HL-60/S4 treated with retinoic acid at 250 ng/mL for 4 days and 3 days (cell line): ENCODE results near the gene PLBD2.

Experiments used
- in situ Hi-C: fragments of 300-500 bp; cut with MboI; formaldehyde crosslinking; loops from 2 replicates; pipeline ENCODE4 v1.7.0; 2022; ENCODE audit warnings: low sequenced_read_pairs

Gene PLBD2

GRCh38 chr12:113368331-113368730 lies 9.9 kb downstream of the PLBD2 start:
- in situ Hi-C loops = no loop called here

GRCh38 chr12:113369391-113369985 lies 11.1 kb downstream of the PLBD2 start:
- in situ Hi-C loops = no loop called here

- in situ Hi-C loops = no loop called here
Measured at GRCh38 chr12:113370923-113371682, 12.7 kb downstream of the PLBD2 start.

GRCh38 chr12:113371808-113372207 lies 13.4 kb downstream of the PLBD2 start:
- in situ Hi-C loops = no loop called here

- in situ Hi-C loops = no loop called here
Measured at GRCh38 chr12:113372371-113372770, 14.0 kb downstream of the PLBD2 start.

- in situ Hi-C loops = no loop called here
Measured at GRCh38 chr12:113373440-113373839, 15.1 kb downstream of the PLBD2 start.

- in situ Hi-C loops = no loop called here
Measured at GRCh38 chr12:113373969-113374368, 15.6 kb downstream of the PLBD2 start.

GRCh38 chr12:113374823-113375428 lies 16.5 kb downstream of the PLBD2 start:
- in situ Hi-C loops = no loop called here

- in situ Hi-C loops = no loop called here
Measured at GRCh38 chr12:113378291-113378690, 19.9 kb downstream of the PLBD2 start.

GRCh38 chr12:113381220-113381619 lies 22.8 kb downstream of the PLBD2 start:
- in situ Hi-C loops = no loop called here

- in situ Hi-C loops = no loop called here
Measured at GRCh38 chr12:113382206-113382605, 23.8 kb downstream of the PLBD2 start.

- in situ Hi-C loops = no loop called here
Measured at GRCh38 chr12:113384778-113385177, 26.4 kb downstream of the PLBD2 start.

GRCh38 chr12:113385282-113385882 lies 27.0 kb downstream of the PLBD2 start:
- in situ Hi-C loops = no loop called here

GRCh38 chr12:113386866-113387566 lies 28.6 kb downstream of the PLBD2 start:
- in situ Hi-C loops = no loop called here

- in situ Hi-C loops = no loop called here
Measured at GRCh38 chr12:113387631-113388030, 29.2 kb downstream of the PLBD2 start.

- in situ Hi-C loops = no loop called here
Measured at GRCh38 chr12:113388351-113388750, 30.0 kb downstream of the PLBD2 start.

GRCh38 chr12:113390064-113391043 lies 32.0 kb downstream of the PLBD2 start:
- in situ Hi-C loops = no loop called here

GRCh38 chr12:113391145-113391544 lies 32.8 kb downstream of the PLBD2 start:
- in situ Hi-C loops = no loop called here

- in situ Hi-C loops = no loop called here
Measured at GRCh38 chr12:113391650-113392337, 33.4 kb downstream of the PLBD2 start.
